ENCODE data around the gene ATG7. TPM values are rescaled to one million over a fixed set of nuclear protein-coding genes. Genes with fewer than 3 reads are reported as not detected.

ATG7 gene
- total and polyA plus RNA-seq, 2 experiments from 2014 or later: 22.2 to 22.9 TPM

DNA sequence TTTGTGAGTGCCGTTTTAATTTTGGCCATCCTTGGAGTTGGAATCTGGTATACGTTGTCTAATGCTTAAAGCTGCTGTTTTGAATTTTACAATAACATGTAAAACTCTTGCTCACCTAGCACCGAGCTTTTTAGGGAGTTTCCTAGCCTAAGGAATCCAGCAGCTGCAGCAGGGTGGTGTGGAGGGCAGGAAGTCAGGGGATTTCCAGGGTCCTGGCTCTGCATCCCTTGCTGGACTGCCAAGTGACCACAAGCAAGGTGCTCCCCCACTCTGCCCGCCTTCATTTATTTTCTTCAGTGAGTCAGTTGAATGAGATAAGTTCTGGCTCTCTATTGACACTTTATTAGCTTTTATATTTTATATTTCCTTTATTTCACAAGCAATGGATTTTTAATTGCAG is 113.7 kb downstream of the ATG7 start:
- no peak overlapping the region for H3K4me3 ChIP-seq
- H3K9me3 ChIP-seq (ENCODE audit: low read depth): no peaks in the 10 kb centered on the region
- H3K4me1 ChIP-seq (ENCODE audit: low read depth): peaks cover 17% of the 10 kb centered on the region
- H3K27ac ChIP-seq: no peak overlapping the region
- H3K27me3 ChIP-seq: no peaks in the 10 kb centered on the region
- H3K36me3 ChIP-seq: no peaks in the 10 kb centered on the region
- peak in 1 of 2 donors; percentile 57 for DNase-seq (ENCODE audit: low read depth in 1 of 2, low spot score in 1 of 2)
- TF ChIP-seq, protein P1, sequence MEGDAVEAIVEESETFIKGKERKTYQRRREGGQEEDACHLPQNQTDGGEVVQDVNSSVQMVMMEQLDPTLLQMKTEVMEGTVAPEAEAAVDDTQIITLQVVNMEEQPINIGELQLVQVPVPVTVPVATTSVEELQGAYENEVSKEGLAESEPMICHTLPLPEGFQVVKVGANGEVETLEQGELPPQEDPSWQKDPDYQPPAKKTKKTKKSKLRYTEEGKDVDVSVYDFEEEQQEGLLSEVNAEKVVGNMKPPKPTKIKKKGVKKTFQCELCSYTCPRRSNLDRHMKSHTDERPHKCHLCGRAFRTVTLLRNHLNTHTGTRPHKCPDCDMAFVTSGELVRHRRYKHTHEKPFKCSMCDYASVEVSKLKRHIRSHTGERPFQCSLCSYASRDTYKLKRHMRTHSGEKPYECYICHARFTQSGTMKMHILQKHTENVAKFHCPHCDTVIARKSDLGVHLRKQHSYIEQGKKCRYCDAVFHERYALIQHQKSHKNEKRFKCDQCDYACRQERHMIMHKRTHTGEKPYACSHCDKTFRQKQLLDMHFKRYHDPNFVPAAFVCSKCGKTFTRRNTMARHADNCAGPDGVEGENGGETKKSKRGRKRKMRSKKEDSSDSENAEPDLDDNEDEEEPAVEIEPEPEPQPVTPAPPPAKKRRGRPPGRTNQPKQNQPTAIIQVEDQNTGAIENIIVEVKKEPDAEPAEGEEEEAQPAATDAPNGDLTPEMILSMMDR (IDR thresholded peaks at IDR 0.05; ENCODE audit: low read depth, low read length): no peak

GRCh38 chr3:11386465-11387113 is 114.4 kb downstream of the ATG7 start:
- TF ChIP-seq, protein P1 (IDR thresholded peaks at IDR 0.05; ENCODE audit: low read depth, low read length): no peak
- H3K27ac ChIP-seq: no peak overlapping the region
- DNase-seq (ENCODE audit: low read depth in 1 of 2, low spot score in 1 of 2): peak in 1 of 2 donors; percentile 57
- H3K4me3 ChIP-seq: no peak overlapping the region
- peaks cover 17% of the 10 kb centered on the region for H3K4me1 ChIP-seq (ENCODE audit: low read depth)
- H3K9me3 ChIP-seq (ENCODE audit: low read depth): no peaks in the 10 kb centered on the region
- no peaks in the 10 kb centered on the region for H3K27me3 ChIP-seq
- no peaks in the 10 kb centered on the region for H3K36me3 ChIP-seq

- H3K36me3 ChIP-seq: no peaks in the 10 kb centered on the region
- no peaks in the 10 kb centered on the region for H3K27me3 ChIP-seq
- H3K9me3 ChIP-seq (ENCODE audit: low read depth): no peaks in the 10 kb centered on the region
- H3K4me3 ChIP-seq: no peak overlapping the region
- DNase-seq (ENCODE audit: low read depth in 1 of 2, low spot score in 1 of 2): peak in 1 of 2 donors; percentile 84
- TF ChIP-seq, protein P1 (IDR thresholded peaks at IDR 0.05; ENCODE audit: low read depth, low read length): no peak
- H3K4me1 ChIP-seq (ENCODE audit: low read depth): peaks cover 17% of the 10 kb centered on the region
- H3K27ac ChIP-seq: no peak overlapping the region
These were observed 117.4 kb downstream of the ATG7 start for GRCh38 chr3:11389386-11390268.

DNA sequence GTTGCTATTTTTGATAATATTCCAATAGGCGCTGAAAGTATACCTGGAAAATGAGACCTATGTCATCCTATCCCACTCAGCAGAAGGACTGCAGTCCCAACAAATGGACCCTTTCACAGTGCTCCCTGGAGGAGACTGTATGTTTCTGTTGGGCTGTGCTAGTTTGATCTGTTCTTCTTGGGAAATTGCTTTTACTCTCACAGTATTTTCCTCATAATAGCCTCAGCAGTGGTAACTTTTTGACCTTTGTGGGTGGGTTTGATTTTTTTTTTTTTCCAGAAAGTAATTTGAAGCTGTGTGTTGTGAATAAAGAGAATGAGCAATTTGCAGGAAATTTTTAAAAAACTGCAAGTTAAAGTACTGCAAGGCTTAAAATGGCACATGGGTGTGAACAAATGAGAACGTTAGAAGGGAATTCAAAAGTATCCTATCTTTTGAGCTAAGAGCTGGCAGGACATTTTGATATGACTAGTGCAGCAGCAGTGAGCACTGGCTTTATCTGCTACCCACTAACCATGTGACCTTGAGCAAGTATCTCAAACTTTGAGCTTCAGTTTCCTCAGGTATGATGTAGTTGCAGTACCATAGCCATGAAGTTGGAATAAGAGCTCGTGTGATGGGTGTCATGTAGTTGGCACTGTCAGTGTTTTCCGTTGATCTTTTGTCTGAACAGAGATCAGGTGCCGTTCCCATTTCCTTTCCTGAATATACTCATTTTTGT is 118.4 kb downstream of the ATG7 start:
- TF ChIP-seq, protein P1 (IDR thresholded peaks at IDR 0.05; ENCODE audit: low read depth, low read length): no peak
- no peaks in the 10 kb centered on the region for H3K27me3 ChIP-seq
- no peak overlapping the region for H3K27ac ChIP-seq
- peaks cover 12% of the 10 kb centered on the region for H3K4me1 ChIP-seq (ENCODE audit: low read depth)
- peak; percentile 23 to 26 for DNase-seq (ENCODE audit: low read depth in 1 of 2, low spot score in 1 of 2)
- H3K4me3 ChIP-seq: no peak overlapping the region
- H3K36me3 ChIP-seq: no peaks in the 10 kb centered on the region
- H3K9me3 ChIP-seq (ENCODE audit: low read depth): no peaks in the 10 kb centered on the region

- Histone ChIP-seq H3K9me3 (ENCODE audit: low read depth) (no peaks in the 10 kb centered on the region), H3K27ac (no peak overlapping the region), H3K4me1 (ENCODE audit: low read depth) (peaks cover 12% of the 10 kb centered on the region), H3K4me3 (no peak overlapping the region), H3K27me3 (no peaks in the 10 kb centered on the region), H3K36me3 (no peaks in the 10 kb centered on the region)
- no peak for DNase-seq (ENCODE audit: low read depth in 1 of 2, low spot score in 1 of 2)
- TF ChIP-seq, protein P1 (IDR thresholded peaks at IDR 0.05; ENCODE audit: low read depth, low read length): no peak
These were observed 119.1 kb downstream of the ATG7 start for GRCh38 chr3:11391174-11391879.

Data from cardiac muscle cell (in vitro differentiated cells and primary cell).